Astrocyte (in vitro differentiated cells and primary cell): ENCODE results near the gene MBD3L4. TPM values are rescaled to one million over a fixed set of nuclear protein-coding genes. Genes with fewer than 3 reads are reported as not detected.
"Not testable (repeated sequence)": the region's sequence is repeated elsewhere in the genome, so short reads cannot be mapped to it uniquely, and the experiment has no call there.

Experiments used
- DNase-seq: peaks from one replicate; pipeline ENCODE4 v3.0.0-alpha.2; 2010; ENCODE audit warnings: low read depth
- FAIRE-seq: peaks from 2 replicates; lab custom pipeline; 2011; peaks lifted over from hg19 to GRCh38; lab: Jason Lieb, UNC
- H2AFZ ChIP-seq: 2 replicates; pipeline ENCODE4 v1.6.0; 2012; ENCODE audit warnings: low read depth, low read length, inconsistent platforms
- H3K27ac ChIP-seq: 2 replicates; pipeline ENCODE4 v1.5.1; 2011; ENCODE audit warnings: low read depth, low read length, inconsistent platforms
- H3K27me3 ChIP-seq: 2 replicates; pipeline ENCODE4 v1.6.0; 2011; ENCODE audit warnings: low read length, inconsistent platforms; ENCODE audit not compliant: insufficient read depth
- H3K36me3 ChIP-seq: 2 replicates; pipeline ENCODE4 v1.5.1; 2011; ENCODE audit warnings: low read length, inconsistent platforms; ENCODE audit not compliant: insufficient read depth
- H3K4me1 ChIP-seq: 2 replicates; pipeline ENCODE4 v1.5.1; 2011; ENCODE audit warnings: low read length, inconsistent platforms; ENCODE audit not compliant: insufficient read depth
- H3K4me2 ChIP-seq: 2 replicates; pipeline ENCODE4 v1.6.0; 2012; ENCODE audit warnings: low read length, inconsistent platforms
- H3K4me3 ChIP-seq: 2 replicates; pipeline ENCODE4 v1.5.1; 2011; ENCODE audit warnings: low read depth, mild to moderate bottlenecking, low read length, inconsistent platforms; ENCODE audit not compliant: insufficient read depth
- H3K79me2 ChIP-seq: 2 replicates; pipeline ENCODE4 v1.6.0; 2012; ENCODE audit warnings: mild to moderate bottlenecking, low read length, inconsistent platforms; ENCODE audit not compliant: insufficient read depth
- H3K9ac ChIP-seq: 2 replicates; pipeline ENCODE4 v1.6.0; 2012; ENCODE audit warnings: mild to moderate bottlenecking, low read length, inconsistent platforms
- H3K9me3 ChIP-seq: 2 replicates; pipeline ENCODE4 v1.5.1; 2012; ENCODE audit warnings: low read depth, mild to moderate bottlenecking, low read length, inconsistent platforms; ENCODE audit not compliant: insufficient read depth
- H4K20me1 ChIP-seq: 2 replicates; pipeline ENCODE4 v1.6.0; 2012; ENCODE audit warnings: low read length, inconsistent platforms; ENCODE audit not compliant: insufficient read depth
- H3K27ac Mint-ChIP-seq: one replicate; pipeline ENCODE4 v1.8.0; 2021; ENCODE audit warnings: mild to moderate bottlenecking, mixed read lengths; ENCODE audit not compliant: unreplicated experiment
- H3K27me3 Mint-ChIP-seq: one replicate; pipeline ENCODE4 v1.8.0; 2021; ENCODE audit warnings: low read depth, mixed read lengths; ENCODE audit not compliant: unreplicated experiment
- H3K36me3 Mint-ChIP-seq: one replicate; pipeline ENCODE4 v1.8.0; 2021; ENCODE audit warnings: low read depth, mixed read lengths; ENCODE audit not compliant: unreplicated experiment
- H3K4me1 Mint-ChIP-seq: one replicate; pipeline ENCODE4 v1.8.0; 2021; ENCODE audit warnings: low read depth, mixed read lengths; ENCODE audit not compliant: unreplicated experiment
- H3K4me3 Mint-ChIP-seq: one replicate; pipeline ENCODE4 v1.8.0; 2021; ENCODE audit warnings: mild to moderate bottlenecking, moderate library complexity, mixed read lengths; ENCODE audit not compliant: unreplicated experiment
- H3K9me3 Mint-ChIP-seq: one replicate; pipeline ENCODE4 v1.8.0; 2021; ENCODE audit warnings: mild to moderate bottlenecking, mixed read lengths; ENCODE audit not compliant: unreplicated experiment
- CTCF ChIP-seq: IDR thresholded peaks from 2 replicates; pipeline ENCODE4 v1.5.1; 2011; ENCODE audit warnings: low read depth, mild to moderate bottlenecking, inconsistent platforms, low read length, moderate library complexity; ENCODE audit not compliant: insufficient read depth
- EZH2 ChIP-seq: IDR thresholded peaks from 2 replicates; pipeline ENCODE4 v1.6.1; 2012; ENCODE audit warnings: mild to moderate bottlenecking, low read length, inconsistent platforms; ENCODE audit not compliant: insufficient read depth
- total RNA-seq: library from RNA; stranded (reverse); gene quantifications from 2 replicates; pipeline ENCODE4 v1.2.1, GENCODE V29; 2021

MBD3L4 gene
- total RNA-seq, 1 donor from 2014 or later, result not detected

GRCh38 chr19:7030278-7030677, 9.7 kb downstream of the MBD3L4 start, which contains the start of gene MBD3L5:
TSS of gene MBD3L5 (plus strand) at chr19:7030578. CDS start at chr19:7030612, 34 bp downstream.
- H2AFZ ChIP-seq, H3K4me1 ChIP-seq, H3K27ac ChIP-seq, H3K27me3 Mint-ChIP-seq, H4K20me1 ChIP-seq, H3K36me3 ChIP-seq, H3K4me3 Mint-ChIP-seq, H3K9me3 ChIP-seq, H3K9ac ChIP-seq, H3K36me3 Mint-ChIP-seq, H3K27ac Mint-ChIP-seq, DNase-seq, H3K9me3 Mint-ChIP-seq, H3K4me1 Mint-ChIP-seq, H3K4me2 ChIP-seq, FAIRE-seq, H3K79me2 ChIP-seq, H3K4me3 ChIP-seq, H3K27me3 ChIP-seq: not testable (repeated sequence)

GRCh38 chr19:7028790-7029189, 11.2 kb downstream of the MBD3L4 start:
- H3K9me3 Mint-ChIP-seq, H3K36me3 Mint-ChIP-seq, H3K79me2 ChIP-seq, H3K27me3 Mint-ChIP-seq, H3K27me3 ChIP-seq, H3K9ac ChIP-seq, H3K4me1 ChIP-seq, H4K20me1 ChIP-seq, H3K4me1 Mint-ChIP-seq, H3K27ac ChIP-seq, H3K4me2 ChIP-seq, H3K4me3 Mint-ChIP-seq, DNase-seq, H3K4me3 ChIP-seq, H3K36me3 ChIP-seq, H3K27ac Mint-ChIP-seq, H3K9me3 ChIP-seq, H2AFZ ChIP-seq, FAIRE-seq: not testable (repeated sequence)

- H4K20me1 ChIP-seq, H3K27me3 Mint-ChIP-seq, H3K4me3 Mint-ChIP-seq: not testable (repeated sequence)
Measured at GRCh38 chr19:7021331-7021730, 18.6 kb downstream of the MBD3L4 start, which contains the start of gene MBD3L2B. TSS of gene MBD3L2B (minus strand) at chr19:7021431. CDS start at chr19:7021397, 34 bp downstream.

GRCh38 chr19:7018828-7019227, 21.2 kb downstream of the MBD3L4 start:
- Mint-ChIP-seq H3K9me3 (peaks cover 2% of the 10 kb centered on the region), H3K36me3 (no peaks in the 10 kb centered on the region), H3K4me3 (no peak overlapping the region), H3K27me3 (no peaks in the 10 kb centered on the region), H3K27ac (no peak overlapping the region), H3K4me1 (no peaks in the 10 kb centered on the region)
- Histone ChIP-seq H3K27ac (no peak overlapping the region), H3K36me3 (no peaks in the 10 kb centered on the region), H3K27me3 (no peaks in the 10 kb centered on the region), H3K4me1 (no peaks in the 10 kb centered on the region), H3K9me3 (no peaks in the 10 kb centered on the region), H3K9ac (no peak overlapping the region), H3K79me2 (no peaks in the 10 kb centered on the region), H3K4me2 (no peak overlapping the region), H3K4me3 (no peak overlapping the region), H4K20me1 (no peaks in the 10 kb centered on the region), H2AFZ (no peak overlapping the region)
- FAIRE-seq, result no peak
- TF ChIP-seq EZH2 (no peak), CTCF (no peak)
- no peak for DNase-seq

More at GRCh38 chr19:7021331-7021730, 18.6 kb downstream of the MBD3L4 start, which contains the start of gene MBD3L2B:
- H3K9me3 Mint-ChIP-seq, FAIRE-seq, H3K4me1 Mint-ChIP-seq, H3K4me1 ChIP-seq, H3K9me3 ChIP-seq, DNase-seq, H3K4me3 ChIP-seq, H3K27ac Mint-ChIP-seq, H2AFZ ChIP-seq, H3K36me3 Mint-ChIP-seq, H3K27ac ChIP-seq, H3K36me3 ChIP-seq, H3K79me2 ChIP-seq, H3K27me3 ChIP-seq, H3K4me2 ChIP-seq, H3K9ac ChIP-seq: not testable (repeated sequence)
